NK-92 (cell line): ENCODE measurements around the gene STK11IP.
A peak's percentile ranks its signal among the peaks of the same experiment; 100 is the strongest.

Experiments used
- DNase-seq: peaks from one replicate; lab custom pipeline; 2025; ENCODE audit not compliant: unreplicated experiment; lab: John Stamatoyannopoulos, UW

The STK11IP gene

GRCh38 chr2:219631904-219632759 is 34.5 kb downstream of the STK11IP start:
- no peak for DNase-seq

GRCh38 chr2:219632760-219633105 is 35.1 kb downstream of the STK11IP start:
- DNase-seq, result no peak

GRCh38 chr2:219633276-219634065 is 35.8 kb downstream of the STK11IP start:
- DNase-seq, result no peak

- no peak for DNase-seq
Measured at GRCh38 chr2:219634171-219634940, 36.7 kb downstream of the STK11IP start.

- no peak for DNase-seq
Measured at GRCh38 chr2:219634951-219635751, 37.5 kb downstream of the STK11IP start.

GRCh38 chr2:219636144-219636915 is 38.7 kb downstream of the STK11IP start:
- no peak for DNase-seq

GRCh38 chr2:219636941-219637841 is 39.5 kb downstream of the STK11IP start:
- DNase-seq, result no peak

GRCh38 chr2:219637842-219638185 is 40.2 kb downstream of the STK11IP start:
- DNase-seq, result no peak

GRCh38 chr2:219638217-219638947 is 40.7 kb downstream of the STK11IP start:
- no peak for DNase-seq

- DNase-seq, result no peak
Measured at GRCh38 chr2:219638948-219639755, 41.5 kb downstream of the STK11IP start.

- no peak for DNase-seq
Measured at GRCh38 chr2:219641390-219642068, 43.9 kb downstream of the STK11IP start.

GRCh38 chr2:219642069-219642454 is 44.4 kb downstream of the STK11IP start:
- DNase-seq, result no peak

GRCh38 chr2:219642465-219643083 is 44.9 kb downstream of the STK11IP start:
- peak; percentile 46 for DNase-seq

GRCh38 chr2:219643084-219643473 is 45.4 kb downstream of the STK11IP start:
- no peak for DNase-seq

GRCh38 chr2:219643788-219644398 is 46.2 kb downstream of the STK11IP start:
- no peak for DNase-seq
